SK-N-DZ (cell line): Measurements from ENCODE around the gene RSKR.
"Not testable (repeated sequence)": the region's sequence is repeated elsewhere in the genome, so short reads cannot be mapped to it uniquely, and the experiment has no call there.

Source experiments
- DNase-seq: peaks from one replicate; pipeline ENCODE4 v3.0.0-alpha.2; 2015; ENCODE audit warnings: low spot score

Gene RSKR

DNA sequence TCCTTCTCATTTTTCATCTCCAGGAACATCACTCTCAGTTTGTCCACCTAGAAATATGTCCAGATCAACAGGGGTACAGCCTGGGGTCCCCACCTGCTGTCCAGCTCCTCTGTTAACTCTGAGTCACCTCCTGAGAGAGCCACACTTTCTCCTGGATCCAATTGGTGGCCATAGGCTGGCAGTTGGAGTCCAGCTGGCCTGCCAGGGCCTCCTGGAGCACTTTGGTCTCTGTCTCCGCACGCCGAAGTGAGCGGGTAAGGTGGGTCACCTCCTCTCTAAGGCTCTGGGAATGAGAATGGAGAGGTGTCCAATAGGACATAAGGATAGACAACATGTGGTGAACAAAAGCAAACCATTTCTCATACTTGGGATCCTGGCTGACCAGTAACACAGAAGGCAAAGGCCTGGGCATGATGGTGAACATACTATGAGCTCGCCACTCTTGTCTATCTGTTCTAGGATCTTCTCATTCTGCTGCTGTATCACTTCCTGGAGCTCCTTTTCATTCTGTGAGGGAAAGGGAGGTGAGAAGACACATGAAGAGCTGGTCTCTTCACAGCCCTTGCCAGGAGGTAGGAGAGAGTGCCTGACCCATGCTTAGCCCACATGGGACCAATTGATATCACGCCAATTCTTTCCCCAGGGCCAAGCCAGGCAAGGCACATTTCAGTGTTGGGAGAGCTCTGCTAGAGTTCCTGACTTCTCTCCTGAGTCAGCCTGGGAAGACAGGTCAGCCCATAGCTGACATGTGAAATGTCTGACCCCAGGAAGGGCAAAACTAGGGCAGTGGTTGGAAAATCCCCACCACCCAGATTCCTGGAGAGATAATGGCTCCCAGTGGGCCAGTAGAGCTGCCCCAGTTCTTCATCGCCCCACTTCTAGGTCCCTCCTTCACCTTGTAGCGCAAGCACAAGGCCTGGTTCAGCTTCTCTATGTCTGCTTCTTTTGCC lies 35.5 kb downstream of the RSKR start:
- DNase-seq = no peak

DNA sequence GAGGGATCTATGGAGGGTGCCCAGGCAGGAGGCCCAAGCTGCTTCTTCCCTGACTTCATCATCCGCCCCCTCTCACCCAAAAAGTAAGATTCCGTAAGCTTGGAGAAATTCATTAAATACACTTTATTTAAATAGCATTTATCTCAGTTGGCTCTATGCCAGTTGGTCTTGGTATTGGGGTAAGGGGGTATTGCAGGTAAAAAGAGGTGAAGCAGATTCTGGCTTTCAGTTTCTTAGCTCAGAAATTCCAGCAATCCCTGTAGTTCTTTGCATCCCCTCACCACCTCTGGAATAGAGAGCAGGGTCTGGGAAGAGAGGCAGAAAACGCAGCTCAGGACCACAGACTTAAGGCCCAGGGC lies 36.5 kb downstream of the RSKR start:
- DNase-seq = no peak

DNA sequence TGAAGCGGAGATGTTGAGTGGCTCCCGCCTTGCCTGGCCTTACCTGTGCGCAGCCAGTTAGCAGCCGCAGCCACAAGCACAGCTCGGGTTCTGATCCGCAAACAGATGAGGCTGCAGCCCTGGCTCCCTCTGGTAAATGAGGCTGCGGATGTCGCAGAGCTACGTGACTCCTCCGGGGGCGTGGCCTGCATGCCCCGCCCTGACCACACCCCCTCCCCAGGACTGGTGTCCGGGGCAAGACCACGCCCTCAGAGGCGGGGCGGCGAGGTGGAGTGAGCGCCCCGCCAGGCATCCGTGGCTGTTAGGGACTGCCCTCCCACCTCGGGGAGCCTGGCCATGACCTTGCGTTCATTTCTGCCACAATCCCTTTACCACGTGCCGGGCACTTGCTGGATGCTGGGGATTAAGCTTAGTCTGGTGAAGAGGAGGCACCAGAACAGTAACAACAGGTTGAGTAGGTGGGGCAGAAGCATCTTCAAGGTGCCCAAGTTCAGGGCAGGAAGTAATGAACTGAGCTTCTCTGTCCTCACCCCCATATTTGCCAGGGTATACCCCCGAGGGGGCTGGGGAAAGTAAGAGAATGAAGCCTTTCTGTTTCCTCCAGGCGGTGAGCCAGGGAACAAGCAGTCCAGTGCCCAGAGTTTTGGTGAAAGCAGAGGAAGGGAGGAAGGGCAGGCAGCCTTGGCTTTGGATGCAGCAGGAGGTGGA lies 37.1 kb downstream of the RSKR start, which contains the start of gene ALDOC:
TSS of gene ALDOC (minus strand) at position 138 of the 708 bp plus-strand sequence. CDS start 1,363 bp downstream, outside the sequence.
- peak; percentile 97 for DNase-seq

DNA sequence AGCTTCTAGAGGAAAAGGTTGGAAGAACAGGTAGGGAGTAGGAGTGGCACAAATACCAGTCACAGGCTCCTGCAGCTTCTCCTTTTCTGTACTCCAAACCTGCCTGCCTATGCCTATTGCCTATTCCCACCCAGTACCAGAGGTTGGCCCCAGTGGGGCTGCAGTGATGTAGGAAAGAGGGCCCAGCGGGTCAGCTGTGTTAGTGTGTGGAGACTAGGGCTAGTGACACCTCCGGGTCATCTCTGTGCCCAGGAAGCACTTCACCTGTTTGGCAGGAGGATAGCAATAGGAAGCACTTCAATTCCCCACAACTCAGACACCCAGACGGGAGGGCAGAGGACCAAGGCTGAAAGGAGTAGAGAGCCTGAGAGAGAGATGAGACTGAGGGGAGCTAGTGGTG lies 38.0 kb downstream of the RSKR start:
- DNase-seq = not testable (repeated sequence)

DNA sequence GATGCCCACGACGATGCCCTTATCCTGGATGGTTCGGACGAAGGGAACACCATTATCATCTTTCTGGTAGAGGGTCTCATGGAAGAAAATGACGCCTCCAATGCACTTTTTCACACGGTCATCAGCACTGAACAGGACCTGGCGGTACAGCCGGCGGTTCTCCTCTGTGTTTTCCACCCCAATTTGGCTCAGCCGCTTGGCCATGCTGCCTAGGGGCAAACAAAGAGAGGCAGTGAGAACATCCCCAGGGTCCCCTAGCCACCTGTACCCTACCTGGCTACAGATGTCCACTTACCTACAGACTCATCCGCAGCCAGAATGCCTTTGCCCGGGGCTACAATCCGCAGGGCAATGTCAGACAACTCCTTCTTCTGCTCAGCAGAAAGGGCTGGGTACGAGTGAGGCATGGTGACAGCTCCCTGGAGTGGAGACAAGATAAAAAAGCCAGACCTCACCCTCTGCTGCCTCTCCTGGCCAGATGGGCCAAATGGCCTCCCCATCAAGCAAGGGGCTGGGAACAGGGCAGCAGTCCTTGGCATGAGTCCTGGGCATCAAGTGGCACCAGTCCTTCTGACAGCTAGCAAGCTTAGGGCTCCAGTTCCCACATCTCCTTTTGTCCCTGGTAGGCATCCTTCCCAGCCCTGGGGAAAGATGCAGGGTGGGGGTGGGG lies 38.7 kb downstream of the RSKR start:
- peak; percentile 54 for DNase-seq

DNA sequence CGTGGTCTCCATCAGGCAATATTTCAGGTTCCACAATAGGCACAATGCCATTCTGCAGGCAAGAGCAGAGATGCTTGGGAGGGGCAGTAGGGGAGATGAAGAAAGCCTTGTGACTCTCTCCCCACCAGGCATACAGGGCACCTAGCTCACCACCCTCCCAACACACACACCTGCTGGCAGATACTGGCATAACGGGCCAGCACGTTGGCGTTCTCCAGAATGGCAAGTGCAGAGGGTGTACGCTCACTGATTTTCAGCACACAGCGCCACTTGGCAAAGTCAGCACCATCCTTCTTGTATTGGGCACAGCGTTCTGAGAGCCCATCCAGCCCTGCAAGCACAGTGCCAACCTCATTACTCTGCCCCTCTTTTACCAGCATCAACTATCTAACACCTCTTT lies 39.5 kb downstream of the RSKR start:
- no peak for DNase-seq

DNA sequence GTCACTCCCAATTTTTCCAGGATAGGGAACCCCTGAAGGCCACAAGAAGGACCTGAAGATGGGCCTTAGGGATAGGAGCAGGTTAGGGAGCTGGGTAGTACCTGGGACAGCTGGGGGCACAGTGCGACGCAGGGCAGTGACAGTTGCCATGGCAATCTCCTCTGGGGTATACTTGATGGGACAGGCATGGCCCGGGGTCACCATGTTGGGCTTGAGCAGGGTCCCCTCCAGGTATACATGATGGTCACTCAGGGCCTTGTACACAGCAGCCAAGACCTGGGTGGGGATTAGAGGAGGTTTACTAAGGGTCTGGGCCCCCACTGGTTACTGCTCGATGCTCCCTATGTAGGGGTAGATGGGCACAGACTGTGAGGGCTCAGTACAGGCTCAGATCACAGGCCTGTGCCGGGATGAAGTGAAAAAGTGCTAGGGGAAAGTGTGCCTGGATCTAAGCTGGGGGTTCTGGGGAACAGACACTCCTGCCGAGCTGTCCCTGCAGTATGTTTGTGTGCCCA lies 40.0 kb downstream of the RSKR start:
- DNase-seq = no peak

DNA sequence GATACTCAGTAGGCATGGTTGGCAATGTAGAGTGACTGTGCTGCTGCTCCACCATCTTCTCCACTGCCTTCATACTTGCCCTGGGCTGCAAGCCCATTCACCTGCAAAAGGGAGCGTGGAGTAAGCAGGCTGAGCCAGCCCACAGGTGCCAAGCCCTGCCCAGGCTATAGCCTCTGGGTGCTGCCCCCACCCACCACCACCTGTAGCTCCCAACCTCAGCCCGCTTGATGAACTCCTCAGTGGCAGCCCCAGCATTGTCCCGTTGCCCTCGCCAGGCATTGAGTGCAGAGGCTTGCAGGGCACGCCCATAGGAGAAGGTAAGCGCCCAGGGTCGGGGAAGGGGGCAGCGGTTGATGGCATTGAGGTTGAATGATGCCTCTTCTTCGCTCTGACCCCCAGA lies 40.5 kb downstream of the RSKR start:
- DNase-seq = no peak

DNA sequence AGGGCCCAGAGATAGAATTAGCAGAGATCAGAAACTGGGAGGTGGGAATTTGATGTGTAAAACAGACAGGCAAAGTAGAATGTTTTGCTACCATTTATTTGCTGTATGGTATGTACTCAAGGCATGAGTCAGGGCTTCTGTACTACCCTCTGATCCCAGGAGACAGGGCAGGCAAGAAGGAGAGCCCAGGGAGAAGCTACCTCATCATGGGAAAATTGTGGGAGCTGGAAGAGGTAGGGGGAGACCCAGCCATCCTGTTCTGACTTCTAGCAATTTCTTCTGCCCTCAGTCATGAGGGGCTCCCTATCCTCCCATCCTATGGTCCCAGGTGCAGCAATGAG lies 41.0 kb downstream of the RSKR start:
- no peak for DNase-seq

DNA sequence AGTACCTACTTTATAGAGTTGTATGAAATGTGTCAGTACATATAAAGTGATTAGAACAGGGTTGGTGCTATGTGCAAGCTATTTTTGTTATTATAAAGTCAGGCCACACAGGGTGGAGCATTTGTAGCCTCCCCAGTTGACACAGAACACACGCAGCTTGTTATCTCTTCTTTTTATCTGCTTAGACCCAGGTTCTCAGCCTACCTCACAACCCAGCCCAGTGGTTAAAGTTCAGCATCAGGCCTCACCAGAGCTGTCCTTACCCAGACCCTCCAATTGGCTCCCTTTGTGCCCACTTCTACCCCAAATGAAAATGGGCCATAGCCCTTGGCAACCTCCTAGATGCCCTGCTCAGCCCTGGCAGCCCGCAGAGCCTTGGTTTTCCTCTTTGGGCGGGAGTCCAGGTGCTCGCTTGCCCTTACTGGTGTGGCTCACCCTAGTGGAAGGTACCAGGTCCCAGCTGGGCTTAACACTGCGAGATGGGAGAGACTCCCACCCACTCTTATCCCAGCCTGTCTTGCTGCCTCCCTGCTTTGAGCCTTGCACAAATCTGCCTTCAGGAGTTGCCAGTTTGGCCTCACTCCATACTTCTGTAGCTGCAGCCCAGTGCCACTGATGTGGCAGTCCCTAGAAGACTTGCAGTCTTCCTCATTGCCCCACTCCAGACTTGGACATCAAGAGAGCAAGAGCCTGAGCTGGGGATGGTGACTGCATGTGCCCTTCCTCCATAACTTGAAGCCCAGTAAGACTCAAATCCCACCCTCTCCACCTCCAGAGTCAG lies 41.5 kb downstream of the RSKR start:
- no peak for DNase-seq

DNA sequence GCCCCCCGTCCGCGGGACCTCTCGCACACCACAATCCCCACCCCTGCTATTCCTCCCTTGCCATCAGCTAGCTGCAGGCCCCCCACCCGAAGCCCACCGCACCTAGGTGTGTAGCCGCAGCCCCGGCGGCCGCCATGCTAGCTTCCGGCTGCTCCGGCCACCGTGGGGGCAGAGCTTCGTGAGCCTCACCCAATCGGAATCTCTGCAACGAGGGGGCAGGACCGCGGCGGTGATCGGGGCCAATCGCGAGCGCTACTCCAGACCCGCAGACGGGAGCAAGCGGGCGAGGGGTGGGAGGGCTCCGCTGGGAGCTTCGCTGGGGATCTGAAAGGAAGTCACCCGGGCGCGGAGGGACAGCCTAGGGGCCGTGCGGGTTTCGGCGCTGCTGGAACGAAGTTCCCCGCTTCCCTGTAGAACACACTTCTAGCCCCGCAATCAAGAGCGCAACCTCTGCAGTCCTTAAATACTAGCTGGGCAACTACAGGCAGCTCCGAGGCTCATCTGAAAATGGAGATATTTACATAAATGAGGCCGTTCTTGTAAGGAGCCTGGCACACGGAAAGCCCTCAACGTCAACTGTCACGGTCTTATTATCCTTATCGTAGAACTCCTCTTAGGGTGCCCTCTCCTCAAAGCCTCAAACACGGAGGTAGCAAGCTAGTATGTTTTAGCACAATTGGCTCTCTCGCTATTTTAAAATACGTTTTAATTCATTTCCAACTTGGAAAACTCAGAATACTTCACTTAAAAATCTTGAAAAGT lies 42.4 kb downstream of the RSKR start, which contains the start of gene PIGS:
TSS of gene PIGS (minus strand) at position 164 of the 762 bp plus-strand sequence. CDS start at position 136, 28 bp downstream.
- peak; percentile 93 for DNase-seq

DNA sequence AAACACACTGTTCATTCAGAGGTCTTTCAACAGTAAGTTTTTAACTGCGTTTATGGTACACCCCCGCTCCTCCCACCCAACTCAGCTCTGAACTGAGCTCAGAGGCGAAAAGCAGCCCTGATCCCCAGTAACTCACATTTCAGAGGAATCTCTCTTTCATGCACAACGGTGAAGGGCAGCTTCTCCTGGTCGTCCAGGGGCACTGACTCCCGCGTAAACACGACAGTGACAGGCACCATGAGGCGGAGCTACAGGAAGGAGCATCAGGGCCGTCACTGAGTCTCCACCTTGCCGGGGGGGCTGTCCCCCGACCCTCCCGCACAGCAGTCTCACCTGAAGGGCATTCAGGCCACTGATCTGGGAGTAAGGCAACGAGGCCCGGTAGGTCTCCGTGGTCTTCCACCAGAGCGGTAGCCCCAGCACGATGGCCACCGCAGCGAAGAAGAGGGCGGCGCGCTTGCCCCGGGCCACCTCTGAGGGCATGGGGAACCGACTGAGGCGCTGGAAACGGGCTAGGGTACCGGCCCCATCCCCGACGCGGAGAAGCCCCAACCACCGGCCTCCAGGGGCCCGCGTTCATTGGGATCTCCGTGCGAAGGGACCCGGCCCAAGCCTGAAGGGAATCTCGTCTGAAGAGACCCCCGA lies 43.1 kb downstream of the RSKR start:
- DNase-seq = peak; percentile 67

DNA sequence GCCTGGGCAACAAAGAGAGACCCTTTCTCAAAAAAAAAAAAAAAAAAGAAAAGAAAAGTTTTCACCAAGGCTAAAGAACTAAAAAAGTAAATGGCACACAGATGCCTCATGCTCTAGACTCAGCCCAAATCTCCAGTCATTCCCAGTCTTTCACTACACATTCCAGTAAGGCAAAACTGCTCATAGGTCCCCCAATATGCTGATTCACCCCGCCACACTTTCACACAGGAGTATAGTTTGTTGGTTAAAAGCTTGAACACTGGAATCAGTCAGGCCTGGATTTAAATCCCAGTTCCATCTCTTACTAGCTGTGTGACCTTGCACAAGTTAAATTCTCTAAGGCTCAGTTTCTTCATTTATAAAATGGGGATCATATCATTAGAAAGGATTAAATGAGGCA lies 44.5 kb downstream of the RSKR start:
- no peak for DNase-seq

DNA sequence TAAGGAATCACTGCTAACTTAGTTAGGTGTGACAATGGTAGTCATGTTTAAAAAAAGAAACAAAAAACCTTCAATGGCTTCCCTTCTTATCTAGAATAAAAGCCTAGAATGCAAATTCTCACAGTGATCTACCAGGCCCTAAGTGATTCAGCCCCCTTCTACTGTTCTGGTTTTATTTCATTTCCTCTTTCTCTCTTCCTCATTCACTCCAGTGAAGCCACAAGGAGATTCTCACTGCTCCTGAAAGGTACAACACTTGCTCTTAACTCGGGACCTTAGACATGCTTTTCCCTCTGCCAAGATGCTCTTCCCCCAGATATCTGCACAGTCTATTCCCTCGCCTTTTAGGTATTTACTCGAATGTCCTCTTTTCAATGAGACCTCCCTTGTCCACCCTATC lies 46.4 kb downstream of the RSKR start:
- DNase-seq = no peak

DNA sequence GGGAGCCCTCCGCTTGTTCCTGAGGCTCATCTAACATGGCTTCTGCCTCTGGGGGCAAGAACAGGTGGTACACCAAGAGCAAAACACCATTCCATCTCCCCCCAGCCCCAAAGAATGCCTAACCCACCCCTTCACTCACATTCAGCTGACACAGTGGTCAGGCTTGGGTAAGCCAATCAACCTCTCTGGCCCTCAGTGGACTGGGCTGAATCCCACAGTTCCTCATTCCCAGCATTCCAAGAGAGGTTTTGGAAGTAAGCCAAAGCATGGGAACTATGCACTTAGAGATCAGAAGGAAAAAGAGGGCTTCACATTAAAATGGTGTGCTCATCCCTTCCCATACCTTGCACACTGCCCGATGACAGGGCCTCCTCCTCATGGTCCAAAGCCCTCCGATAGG lies 50.5 kb downstream of the RSKR start:
- DNase-seq = no peak
